Erythroblast (primary cell): ENCODE measurements around the gene TRIM69.
"Not testable (repeated sequence)": the region's sequence is repeated elsewhere in the genome, so short reads cannot be mapped to it uniquely, and the experiment has no call there.

Experiments used
- DNase-seq, 2 experiments: peaks; one replicate each; lab custom pipeline; 2025; lab: John Stamatoyannopoulos, UW
- GATA1 ChIP-seq: IDR thresholded peaks from 2 replicates; pipeline ENCODE4 v1.6.1; 2011; ENCODE audit warnings: low read depth, mild to moderate bottlenecking, control low read depth, low read length, moderate library complexity
- POLR2A ChIP-seq: IDR thresholded peaks from 2 replicates; pipeline ENCODE4 v1.6.1; 2011; ENCODE audit warnings: mild to moderate bottlenecking, low read length

Gene TRIM69

GRCh38 chr15:44753345-44753744 is 17.0 kb downstream of the TRIM69 start:
- no peak for TF ChIP-seq POLR2A
- TF ChIP-seq GATA1, result no peak
- DNase-seq, result no peak

DNA sequence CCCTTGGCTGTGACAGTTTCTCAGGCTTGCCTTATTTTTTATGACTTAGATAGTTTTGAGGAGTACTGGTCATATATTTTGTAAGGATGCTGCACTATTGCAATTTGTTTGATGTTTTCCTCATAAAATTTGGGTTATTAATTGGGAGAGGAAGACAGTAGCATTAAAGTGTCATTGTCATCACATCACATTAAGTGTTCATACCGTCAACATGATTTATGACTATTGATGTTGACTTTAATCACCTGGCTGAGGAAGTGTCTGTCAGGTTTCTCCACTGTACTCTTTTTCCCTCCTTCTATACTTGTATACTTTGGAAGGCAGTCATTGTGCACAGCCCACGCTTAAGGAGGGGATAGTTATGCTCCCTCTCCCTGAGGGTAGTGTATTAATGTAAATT is 26.9 kb downstream of the TRIM69 start:
- no peak for DNase-seq
- no peak for TF ChIP-seq GATA1
- TF ChIP-seq POLR2A, result no peak

DNA sequence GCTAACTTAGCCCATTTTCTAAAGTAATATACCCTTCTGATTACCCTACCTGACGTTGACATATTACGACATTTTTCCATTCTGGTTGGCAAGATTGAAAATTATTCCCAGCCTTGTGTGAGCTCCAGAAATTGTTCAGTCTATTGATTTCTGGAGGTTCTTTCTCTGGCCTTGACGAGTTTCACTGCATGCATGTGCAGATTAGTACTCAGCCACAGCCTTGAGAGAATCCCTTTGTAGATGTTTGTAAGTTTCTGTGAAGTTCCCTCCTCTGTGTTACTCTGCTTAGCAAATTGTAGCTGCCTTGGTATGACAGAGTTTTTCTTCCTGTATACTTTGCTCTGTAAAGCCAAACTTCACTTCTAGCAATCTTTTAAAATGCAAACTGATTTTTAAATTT is 27.5 kb downstream of the TRIM69 start:
- no peak for DNase-seq
- TF ChIP-seq POLR2A (no peak), GATA1 (no peak)

DNA sequence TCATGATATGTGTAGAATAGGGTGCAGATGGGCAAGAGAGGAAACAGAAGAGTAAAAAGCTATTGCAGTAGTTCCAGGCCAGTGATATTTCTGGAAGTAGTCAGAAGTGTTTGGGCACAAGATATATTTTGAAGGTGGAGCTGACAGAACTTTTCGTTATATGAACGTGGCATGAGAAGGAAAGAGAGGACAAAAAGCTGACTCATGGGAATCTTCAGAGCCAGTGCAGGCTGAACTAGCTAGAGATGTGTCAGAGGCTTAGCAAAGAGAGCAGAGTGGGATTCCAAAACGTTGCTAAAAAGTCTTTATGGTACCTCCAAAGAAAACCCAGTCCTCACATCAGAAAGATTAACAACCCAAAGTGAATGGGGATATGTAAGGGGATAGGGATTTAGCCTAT is 28.7 kb downstream of the TRIM69 start:
- DNase-seq, result no peak
- no peak for TF ChIP-seq GATA1
- TF ChIP-seq POLR2A, result no peak

- no peak for TF ChIP-seq POLR2A
- no peak for TF ChIP-seq GATA1
- DNase-seq, result no peak
Measured at GRCh38 chr15:44769521-44769920, 33.2 kb downstream of the TRIM69 start.

DNA sequence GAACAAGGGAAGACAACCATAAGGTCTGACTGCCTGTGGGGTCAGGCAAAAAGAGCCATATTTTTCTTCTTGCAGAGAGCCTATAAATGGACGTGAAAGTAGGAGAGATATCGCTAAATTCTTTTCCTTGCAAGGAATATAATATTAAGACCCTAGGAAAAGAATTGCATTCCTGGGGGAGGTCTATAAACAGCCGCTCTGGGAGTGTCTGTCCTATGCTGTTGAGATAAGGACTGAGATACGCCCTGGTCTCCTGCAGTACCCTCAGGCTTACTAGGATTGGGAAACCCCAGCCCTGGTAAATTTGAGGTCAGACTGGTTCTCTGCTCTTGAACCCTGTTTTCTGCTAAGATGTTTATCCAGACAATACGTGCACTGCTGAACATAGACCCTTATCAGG is 34.4 kb downstream of the TRIM69 start:
- DNase-seq, result not testable (repeated sequence)

GRCh38 chr15:44775953-44776352 is 39.6 kb downstream of the TRIM69 start:
- DNase-seq, result peak in 1 of 2 experiments; percentile 24
- TF ChIP-seq POLR2A (no peak), GATA1 (no peak)

DNA sequence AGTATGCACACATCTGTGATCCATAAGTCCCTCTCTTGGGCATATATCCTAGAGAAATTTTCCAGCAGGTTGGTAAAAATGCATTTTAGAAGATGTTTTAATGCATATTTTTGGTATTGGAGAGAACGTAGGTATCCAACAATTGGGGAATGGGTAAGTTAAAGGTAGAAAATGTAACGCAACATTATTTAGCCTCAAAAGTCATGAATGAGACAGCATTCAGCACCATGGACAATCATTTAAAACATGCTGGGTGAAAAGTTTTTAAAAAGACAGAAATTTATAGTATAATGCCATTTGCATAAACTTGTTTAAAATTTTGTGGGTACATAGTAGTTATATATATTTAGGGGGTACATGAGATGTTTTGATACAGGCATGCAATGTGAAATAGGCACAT is 43.4 kb downstream of the TRIM69 start:
- TF ChIP-seq POLR2A (no peak), GATA1 (no peak)
- no peak for DNase-seq

DNA sequence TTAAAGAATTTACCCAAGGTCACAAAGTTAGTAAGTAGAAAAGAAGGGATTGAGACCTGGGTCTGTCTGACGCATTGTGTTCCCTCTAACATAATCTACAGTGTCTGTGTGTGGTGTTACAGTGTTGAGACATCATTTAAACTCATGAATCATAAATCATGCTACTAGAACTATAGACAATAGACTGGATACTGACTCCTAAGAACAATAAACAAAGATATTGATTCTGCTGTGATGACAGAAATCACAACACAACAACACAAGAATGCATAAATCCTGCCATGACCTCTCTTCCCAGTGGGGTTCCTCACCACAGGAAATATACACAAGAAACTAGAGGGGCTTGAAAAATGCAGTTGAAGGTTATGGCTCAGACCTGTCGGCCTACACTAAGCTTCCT is 44.3 kb downstream of the TRIM69 start:
- TF ChIP-seq POLR2A (no peak), GATA1 (no peak)
- no peak for DNase-seq

- DNase-seq, result no peak
- TF ChIP-seq POLR2A (no peak), GATA1 (no peak)
Measured at GRCh38 chr15:44781128-44781810, 44.9 kb downstream of the TRIM69 start.

DNA sequence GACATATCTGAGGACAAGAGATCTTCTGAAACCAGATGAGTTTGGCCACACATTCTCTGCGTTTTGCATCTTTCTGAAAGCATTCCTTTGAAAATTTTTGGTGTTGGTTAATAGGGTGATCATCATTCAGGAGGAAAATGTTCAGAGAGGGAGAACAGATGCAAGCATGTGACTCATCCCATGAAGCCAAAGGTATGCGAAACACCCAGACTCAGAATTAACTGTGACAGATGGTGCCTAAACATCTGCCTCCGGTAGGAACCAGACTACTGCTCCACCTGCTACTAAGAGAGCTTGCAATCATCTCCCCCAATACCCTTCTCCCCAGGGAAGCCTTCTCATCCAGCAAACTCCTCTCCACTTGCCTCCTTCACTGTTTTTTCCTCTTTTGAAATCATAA is 46.2 kb downstream of the TRIM69 start:
- DNase-seq, result no peak
- TF ChIP-seq GATA1, result no peak
- TF ChIP-seq POLR2A, result no peak

DNA sequence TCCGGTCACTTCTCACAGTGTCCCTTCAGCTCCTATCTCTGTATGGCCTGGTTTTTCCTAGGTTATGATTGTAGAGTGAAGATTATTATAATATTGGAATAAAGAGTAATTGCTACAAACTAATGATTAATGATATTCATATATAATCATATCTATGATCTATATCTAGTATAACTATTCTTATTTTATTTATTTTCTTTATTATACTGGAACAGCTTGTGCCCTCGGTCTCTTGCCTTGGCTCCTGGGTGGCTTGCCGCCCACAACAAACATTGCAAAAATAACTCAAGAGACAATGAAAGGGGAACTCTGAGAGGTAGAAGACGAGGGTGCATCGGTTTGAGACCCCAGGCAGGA is 48.6 kb downstream of the TRIM69 start:
- DNase-seq, result not testable (repeated sequence)

- DNase-seq, result no peak
- TF ChIP-seq GATA1 (no peak), POLR2A (no peak)
Measured at GRCh38 chr15:44788748-44789147, 52.4 kb downstream of the TRIM69 start.

- TF ChIP-seq GATA1 (no peak), POLR2A (no peak)
- DNase-seq, result no peak
Measured at GRCh38 chr15:44790215-44790614, 53.9 kb downstream of the TRIM69 start.

DNA sequence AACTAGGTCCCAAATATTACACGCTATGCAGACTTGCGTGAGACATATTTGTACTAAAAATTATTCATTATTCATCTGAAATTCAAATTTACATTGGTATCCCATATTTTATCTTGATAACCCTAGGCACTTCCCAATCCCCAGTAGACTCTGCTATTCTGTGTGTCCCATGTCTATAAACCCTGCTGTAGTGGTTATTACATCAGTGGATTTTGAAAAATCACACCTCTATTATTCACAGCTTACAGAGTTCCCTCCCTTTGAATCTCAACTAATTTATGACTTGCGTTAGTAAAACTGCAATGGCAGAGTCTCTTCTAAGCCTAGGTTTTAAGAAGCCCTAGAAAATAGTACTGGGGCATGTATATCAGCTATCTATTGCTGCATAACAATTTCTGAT is 54.3 kb downstream of the TRIM69 start:
- TF ChIP-seq POLR2A (no peak), GATA1 (no peak)
- no peak for DNase-seq

GRCh38 chr15:44792715-44793114 is 56.4 kb downstream of the TRIM69 start:
- DNase-seq, result peak; percentile 51 to 86
- TF ChIP-seq GATA1, result no peak
- no peak for TF ChIP-seq POLR2A
